Activated B cell treated with CpG ODN at 0.5 μM for 24 hours (primary cell): ENCODE measurements around the gene MRPL54. TPM values are rescaled to one million over a fixed set of nuclear protein-coding genes. Genes with fewer than 3 reads are reported as not detected.
"Not testable (repeated sequence)": the region's sequence is repeated elsewhere in the genome, so short reads cannot be mapped to it uniquely, and the experiment has no call there.

Experiments
- ATAC-seq: fragments of 200-7000 bp; cut with Tn5 transposase; one replicate; pipeline ENCODE4 v1.10.0; 2021; ENCODE audit warnings: low read depth, mild to moderate bottlenecking, moderate library complexity
- CTCF ChIA-PET: fragments of 350-600 bp; sonication (Branson Sonifier 250); formaldehyde crosslinking; loops from one replicate; lab custom pipeline; 2021; ENCODE audit warnings: antibody characterized with exemption; lab: Charles Lee
- POLR2A ChIA-PET: fragments of 350-600 bp; sonication (Branson Sonifier 250); formaldehyde crosslinking; loops from one replicate; lab custom pipeline; 2021; ENCODE audit warnings: antibody characterized with exemption; lab: Charles Lee
- DNase-seq: peaks from one replicate; pipeline ENCODE4 v3.0.0; 2022
- H3K27ac Mint-ChIP-seq: one replicate; pipeline ENCODE4 v1.8.0; 2020; ENCODE audit warnings: mixed read lengths
- H3K27me3 Mint-ChIP-seq: one replicate; pipeline ENCODE4 v1.8.0; 2021; ENCODE audit warnings: mixed read lengths
- H3K36me3 Mint-ChIP-seq: one replicate; pipeline ENCODE4 v1.8.0; 2021; ENCODE audit warnings: low read depth, mixed read lengths
- H3K4me1 Mint-ChIP-seq: one replicate; pipeline ENCODE4 v1.8.0; 2021; ENCODE audit warnings: mixed read lengths
- H3K4me3 Mint-ChIP-seq: one replicate; pipeline ENCODE4 v1.8.0; 2020; ENCODE audit warnings: mild to moderate bottlenecking, mixed read lengths
- H3K9me3 Mint-ChIP-seq: one replicate; pipeline ENCODE4 v1.8.0; 2020; ENCODE audit warnings: mixed read lengths
- CTCF ChIP-seq: fragments of 200-600 bp; IDR thresholded peaks from one replicate; pipeline ENCODE4 v1.8.0; 2022; ENCODE audit warnings: antibody characterized with exemption, mild to moderate bottlenecking
- intact Hi-C: fragments of 100-400 bp; cut with micrococcal nuclease; formaldehyde crosslinking; loops from one replicate; pipeline ENCODE4 v1.15.1; 2024
- total RNA-seq: library from RNA; stranded (reverse); gene quantifications from 2 replicates; pipeline ENCODE4 v1.2.3, GENCODE V29; 2022

The MRPL54 gene
- total RNA-seq, 1 donor from 2014 or later, result 81.2 TPM

DNA sequence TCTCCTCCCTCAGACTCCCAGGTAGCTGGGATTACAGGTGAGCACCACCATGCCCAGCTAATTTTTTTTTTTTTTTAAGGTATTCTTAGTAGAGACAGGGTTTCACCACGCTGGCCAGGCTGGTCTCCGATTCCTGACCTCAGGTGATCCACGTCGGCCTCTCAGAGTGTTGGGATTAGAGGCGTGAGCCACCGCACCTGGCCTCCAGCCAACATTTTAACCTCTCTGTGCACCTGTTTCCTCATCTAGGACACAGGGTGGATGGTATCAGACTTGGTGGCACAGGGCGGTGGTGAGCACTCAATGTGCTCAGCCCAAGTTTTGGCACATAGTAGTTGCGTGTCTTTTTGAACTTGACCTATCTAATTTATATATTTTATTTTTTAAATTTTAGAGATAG is 13.5 kb upstream of the MRPL54 start:
- TF ChIP-seq CTCF, result no peak
- ChIA-PET POLR2A (no interaction called here), CTCF (no interaction called here)
- no peak overlapping the region for H3K4me3 Mint-ChIP-seq
- no peak overlapping the region for H3K27ac Mint-ChIP-seq
- no peaks in the 10 kb centered on the region for H3K4me1 Mint-ChIP-seq
- H3K9me3 Mint-ChIP-seq, result no peaks in the 10 kb centered on the region
- no peaks in the 10 kb centered on the region for H3K27me3 Mint-ChIP-seq
- ATAC-seq (no peak), DNase-seq (no peak)
- intact Hi-C loops, result no loop called here
- H3K36me3 Mint-ChIP-seq, result peaks cover 36% of the 10 kb centered on the region

GRCh38 chr19:3750211-3750610 is 12.3 kb upstream of the MRPL54 start:
- POLR2A ChIA-PET, result interaction anchor here (0.9 kb wide), 1 partner anchor 12 kb away, joined by 3 read pairs; the partner anchor contains the start of gene MRPL54
- intact Hi-C loops, result no loop called here
- no peaks in the 10 kb centered on the region for H3K27me3 Mint-ChIP-seq
- no peak overlapping the region for H3K27ac Mint-ChIP-seq
- TF ChIP-seq CTCF, result no peak
- DNase-seq (no peak), ATAC-seq (no peak)
- H3K36me3 Mint-ChIP-seq, result peaks cover 47% of the 10 kb centered on the region
- no peaks in the 10 kb centered on the region for H3K9me3 Mint-ChIP-seq
- H3K4me1 Mint-ChIP-seq, result peaks cover 1% of the 10 kb centered on the region
- H3K4me3 Mint-ChIP-seq, result no peak overlapping the region
- CTCF ChIA-PET, result interaction anchor here (1.0 kb wide), 1 partner anchor 12 kb away, joined by 3 read pairs; the partner anchor contains the start of gene MRPL54

DNA sequence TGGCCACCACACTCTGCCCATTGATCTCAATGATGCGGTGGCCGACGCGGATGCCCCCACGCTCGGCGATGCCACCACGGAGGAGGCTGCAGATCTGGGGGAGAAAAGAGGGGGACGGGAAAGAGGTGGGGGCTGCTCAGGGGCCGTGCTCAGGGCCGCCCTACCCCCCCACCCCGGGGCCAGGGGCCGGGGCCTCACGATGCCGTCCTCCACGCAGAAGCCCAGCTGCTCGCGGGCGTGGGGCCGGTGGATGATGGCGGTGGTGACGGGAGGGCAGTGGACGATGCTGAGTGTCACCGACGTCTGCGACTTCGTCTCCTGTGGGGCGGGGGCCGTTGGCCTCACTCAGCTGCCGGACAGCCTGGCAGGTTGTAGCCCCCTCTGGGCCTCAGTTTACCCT is 11.2 kb upstream of the MRPL54 start:
- no peak for TF ChIP-seq CTCF
- Mint-ChIP-seq H3K9me3 (no peaks in the 10 kb centered on the region), H3K36me3 (peaks cover 54% of the 10 kb centered on the region), H3K4me3 (no peak overlapping the region), H3K4me1 (peaks cover 1% of the 10 kb centered on the region), H3K27me3 (no peaks in the 10 kb centered on the region), H3K27ac (no peak overlapping the region)
- CTCF ChIA-PET, result no interaction called here
- DNase-seq (no peak), ATAC-seq (no peak)
- POLR2A ChIA-PET, result no interaction called here
- intact Hi-C loops, result no loop called here

- ChIA-PET CTCF (no interaction called here), POLR2A (interaction anchor here (1.4 kb wide), 1 partner anchor 10 kb away, joined by 3 read pairs; no protein-coding TSS in a partner anchor)
- intact Hi-C loops, result no loop called here
- ATAC-seq (no peak), DNase-seq (no peak)
- H3K27me3 Mint-ChIP-seq, result no peaks in the 10 kb centered on the region
- peaks cover 64% of the 10 kb centered on the region for H3K36me3 Mint-ChIP-seq
- no peaks in the 10 kb centered on the region for H3K9me3 Mint-ChIP-seq
- H3K4me1 Mint-ChIP-seq, result peaks cover 1% of the 10 kb centered on the region
- no peak for TF ChIP-seq CTCF
- no peak overlapping the region for H3K27ac Mint-ChIP-seq
- no peak overlapping the region for H3K4me3 Mint-ChIP-seq
These were observed 10.0 kb upstream of the MRPL54 start for GRCh38 chr19:3752492-3752891.

GRCh38 chr19:3753631-3754410 is 8.7 kb upstream of the MRPL54 start:
- Mint-ChIP-seq H3K27ac (no peak overlapping the region), H3K9me3 (no peaks in the 10 kb centered on the region), H3K4me1 (peaks cover 2% of the 10 kb centered on the region), H3K27me3 (no peaks in the 10 kb centered on the region), H3K36me3 (peaks cover 69% of the 10 kb centered on the region), H3K4me3 (no peak overlapping the region)
- no peak for ATAC-seq
- ChIA-PET CTCF (no interaction called here), POLR2A (no interaction called here)
- intact Hi-C loops, result no loop called here
- DNase-seq, result no peak
- TF ChIP-seq CTCF, result no peak

GRCh38 chr19:3757705-3758104 is 4.8 kb upstream of the MRPL54 start:
- H3K4me1 Mint-ChIP-seq, result peaks cover 32% of the 10 kb centered on the region
- intact Hi-C loops, ATAC-seq, H3K4me3 Mint-ChIP-seq, POLR2A ChIA-PET, H3K9me3 Mint-ChIP-seq, H3K27me3 Mint-ChIP-seq, H3K27ac Mint-ChIP-seq, DNase-seq: not testable (repeated sequence)
- CTCF ChIA-PET, result interaction anchor here (0.9 kb wide), 1 partner anchor 38 kb away, joined by 3 read pairs; no protein-coding TSS in a partner anchor
- peaks cover 60% of the 10 kb centered on the region for H3K36me3 Mint-ChIP-seq

DNA sequence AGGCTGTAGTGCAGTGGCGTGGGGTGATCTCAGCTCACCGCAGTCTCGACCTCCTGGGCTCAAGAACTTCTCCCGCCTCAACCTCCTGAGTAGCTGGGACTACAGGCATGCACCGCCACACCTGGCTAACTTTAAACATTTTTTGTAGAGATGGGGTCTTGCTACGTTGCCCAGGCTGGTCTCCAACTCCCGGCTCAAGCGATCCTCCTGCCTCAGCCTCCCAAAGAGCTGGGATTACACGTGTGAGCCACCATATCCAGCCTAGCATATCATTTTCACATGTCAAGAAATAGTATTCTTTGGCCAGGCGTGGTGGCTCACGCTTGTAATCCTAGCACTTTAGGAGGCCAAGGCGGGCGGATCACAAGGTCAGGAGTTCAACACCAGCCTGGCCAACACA is 4.2 kb upstream of the MRPL54 start:
- ChIA-PET CTCF (interaction anchor here (1.7 kb wide), 1 partner anchor 63 kb away, joined by 3 read pairs; no protein-coding TSS in a partner anchor), POLR2A (interaction anchor here (2.1 kb wide), 1 partner anchor 64 kb away, joined by 4 read pairs; no protein-coding TSS in a partner anchor)
- H3K27me3 Mint-ChIP-seq, H3K9me3 Mint-ChIP-seq, H3K4me3 Mint-ChIP-seq, intact Hi-C loops, DNase-seq, H3K27ac Mint-ChIP-seq, ATAC-seq: not testable (repeated sequence)
- peaks cover 38% of the 10 kb centered on the region for H3K4me1 Mint-ChIP-seq
- peaks cover 60% of the 10 kb centered on the region for H3K36me3 Mint-ChIP-seq
